HG03442 (cell line): Measurements from ENCODE around the gene ZNF217.
"Not testable (repeated sequence)": the region's sequence is repeated elsewhere in the genome, so short reads cannot be mapped to it uniquely, and the experiment has no call there.

Experiments
- ATAC-seq: cut with Tn5 transposase; IDR thresholded peaks from one replicate; pipeline ENCODE4 v1.9.1; 2021; ENCODE audit warnings: mild to moderate bottlenecking, moderate library complexity; ENCODE audit not compliant: unreplicated experiment

The ZNF217 gene

DNA sequence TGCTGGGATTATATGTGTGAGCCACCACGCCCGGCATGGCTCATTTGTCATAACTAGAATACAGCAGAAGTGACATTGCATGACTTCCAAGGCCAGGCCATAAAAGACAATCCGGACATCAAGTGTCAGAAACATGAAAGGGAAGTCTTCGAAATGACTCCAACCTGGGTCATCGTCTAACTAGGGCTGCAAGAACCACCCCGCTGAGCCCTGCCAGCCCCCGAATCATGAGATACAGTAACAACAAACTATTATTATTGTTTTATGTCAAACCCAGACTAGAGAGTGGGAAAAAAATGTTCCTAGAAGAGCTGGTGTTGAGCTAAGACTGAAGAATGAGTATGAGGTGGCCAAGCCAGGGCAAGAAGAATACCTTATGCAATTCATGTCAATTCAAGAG is 59.6 kb downstream of the ZNF217 start:
- ATAC-seq: no peak

DNA sequence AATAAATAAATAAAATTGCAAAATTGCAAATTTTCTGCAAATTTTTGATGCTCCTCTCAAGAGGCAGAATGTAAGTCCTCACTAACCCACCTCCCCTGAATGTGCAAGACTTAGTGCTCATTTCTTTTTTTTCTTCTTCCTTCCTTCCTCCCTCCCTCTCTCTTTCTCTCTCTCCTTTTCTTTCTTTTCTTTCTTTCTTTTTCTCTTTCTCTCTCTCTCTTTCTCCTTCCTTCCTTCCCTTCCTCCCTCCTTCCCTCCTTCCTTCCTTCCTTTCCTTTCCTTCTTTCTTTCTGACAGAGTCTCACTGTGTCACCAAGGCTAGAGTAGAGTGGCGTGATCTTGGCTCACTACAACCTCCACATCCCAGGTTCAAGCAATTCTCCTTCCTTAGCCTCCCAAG is 60.1 kb downstream of the ZNF217 start:
- no peak for ATAC-seq

DNA sequence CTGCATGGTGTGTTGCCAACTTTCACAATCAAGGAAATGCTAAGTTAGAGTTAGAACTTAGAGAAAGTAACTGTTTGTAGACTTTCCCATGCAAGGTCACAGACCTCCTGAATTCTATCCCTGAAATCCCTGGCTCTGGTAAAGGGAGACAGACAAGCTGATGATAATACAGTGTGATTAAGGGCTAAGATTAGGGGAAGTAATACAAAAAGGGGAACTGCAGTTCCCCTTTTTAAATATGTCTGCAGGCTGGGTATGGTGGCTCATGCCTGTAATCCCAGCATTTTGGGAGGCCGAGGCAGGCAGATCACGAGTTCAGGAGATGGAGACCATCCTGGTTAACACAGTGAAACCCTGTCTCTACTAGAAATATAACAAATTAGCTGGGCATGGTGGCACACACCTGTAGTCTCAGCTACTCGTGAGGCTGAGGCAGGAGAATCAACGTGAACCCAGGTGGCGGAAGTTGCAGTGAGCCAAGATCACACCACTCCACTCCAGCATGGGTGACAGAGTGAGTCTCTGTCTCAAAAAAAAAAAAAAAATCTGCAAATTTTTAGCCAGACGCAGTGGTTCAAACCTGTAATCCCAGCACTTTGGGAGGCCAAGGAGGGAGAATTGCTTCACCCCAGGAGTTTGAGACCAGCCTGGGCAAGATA is 60.9 kb downstream of the ZNF217 start:
- not testable (repeated sequence) for ATAC-seq

DNA sequence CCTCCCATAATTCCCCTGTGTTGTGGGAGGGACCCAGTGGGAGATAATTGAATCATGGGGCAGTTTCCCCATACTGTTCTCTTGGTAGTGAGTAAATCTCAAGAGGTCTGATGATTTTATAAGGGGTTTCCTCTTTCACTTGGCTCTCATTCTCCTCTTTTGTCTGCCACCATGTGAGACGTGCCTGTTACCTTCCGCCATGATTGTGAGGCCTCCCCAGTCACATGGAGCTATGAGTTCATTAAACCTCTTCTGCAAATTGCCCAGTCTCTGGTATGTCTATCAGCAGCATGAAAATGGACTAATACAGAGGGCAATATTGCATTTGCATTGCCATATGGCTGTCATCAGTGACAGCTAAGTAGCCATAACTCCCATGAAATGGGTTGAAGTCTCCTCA is 63.2 kb downstream of the ZNF217 start:
- ATAC-seq: no peak

DNA sequence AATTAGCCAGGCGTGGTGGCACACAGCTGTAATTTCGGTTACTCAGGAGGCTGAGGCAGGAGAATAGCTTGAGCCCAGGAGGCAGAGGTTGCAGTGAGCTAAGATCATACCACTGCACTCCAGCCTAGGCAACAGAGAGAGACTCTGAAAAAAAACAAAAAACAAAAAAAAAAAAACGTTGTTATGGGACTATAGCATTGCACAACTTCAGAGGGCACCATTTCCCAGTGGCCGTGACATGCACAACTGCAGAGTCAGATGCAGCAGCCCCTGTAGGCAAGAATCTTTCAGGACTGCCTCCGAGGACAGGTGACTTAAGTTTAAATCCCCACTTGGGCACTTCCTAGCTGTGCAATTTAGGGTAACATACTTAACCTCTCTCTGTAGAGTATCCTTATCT is 64.0 kb downstream of the ZNF217 start:
- ATAC-seq: no peak

DNA sequence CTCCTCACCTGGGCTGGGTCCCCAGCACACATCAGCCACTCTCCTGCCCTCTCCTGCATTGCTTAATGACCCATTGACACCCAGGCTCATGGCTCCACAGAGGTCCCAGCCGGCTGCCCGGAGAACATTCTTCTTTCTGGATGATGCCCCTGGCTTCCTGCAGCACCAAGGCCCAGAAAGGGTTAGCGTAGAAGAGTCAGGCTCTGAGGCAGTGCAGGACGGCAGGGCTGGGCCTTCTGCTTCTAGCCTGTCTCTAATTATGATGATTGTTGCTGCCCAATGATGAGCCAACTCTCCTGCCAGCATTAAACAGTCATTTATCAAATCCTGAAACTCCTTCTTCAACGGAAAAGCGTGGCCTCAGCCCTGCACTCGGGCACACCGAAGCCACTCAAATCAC is 66.4 kb downstream of the ZNF217 start:
- ATAC-seq: no peak

DNA sequence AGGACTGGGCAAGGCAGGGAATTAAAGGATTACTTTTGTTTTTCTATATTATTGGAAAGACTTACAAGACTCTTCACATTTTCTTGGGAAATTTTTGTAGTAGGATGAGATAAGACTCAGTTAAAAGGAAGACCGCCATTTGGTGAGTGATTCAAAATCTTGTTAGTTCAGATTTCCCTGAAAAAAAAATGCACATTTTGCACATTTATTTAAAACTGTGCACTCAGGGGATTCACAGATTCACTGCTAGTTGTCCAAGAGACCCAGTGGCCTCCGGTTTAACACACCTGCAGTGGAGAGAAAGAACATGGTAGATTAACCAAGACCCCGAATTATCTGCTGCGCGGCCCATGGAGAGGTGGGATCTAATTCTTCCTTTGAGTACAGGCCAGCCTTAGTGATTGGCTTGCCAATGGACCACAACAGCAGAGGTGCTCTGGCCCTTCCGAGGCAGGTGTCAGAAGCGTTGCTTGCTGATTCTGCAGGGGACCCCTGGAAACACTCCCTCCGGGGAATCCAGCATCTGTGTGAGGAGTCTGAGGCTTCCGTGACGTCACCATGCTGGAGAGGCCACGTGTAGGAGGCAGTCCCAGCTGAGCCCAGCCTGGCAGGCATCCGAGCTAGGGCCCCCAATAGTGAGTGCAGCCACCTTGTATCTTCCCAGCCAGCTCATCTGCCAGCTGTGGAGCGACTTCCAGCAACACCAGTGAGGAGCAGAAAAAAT is 68.9 kb downstream of the ZNF217 start:
- no peak for ATAC-seq

DNA sequence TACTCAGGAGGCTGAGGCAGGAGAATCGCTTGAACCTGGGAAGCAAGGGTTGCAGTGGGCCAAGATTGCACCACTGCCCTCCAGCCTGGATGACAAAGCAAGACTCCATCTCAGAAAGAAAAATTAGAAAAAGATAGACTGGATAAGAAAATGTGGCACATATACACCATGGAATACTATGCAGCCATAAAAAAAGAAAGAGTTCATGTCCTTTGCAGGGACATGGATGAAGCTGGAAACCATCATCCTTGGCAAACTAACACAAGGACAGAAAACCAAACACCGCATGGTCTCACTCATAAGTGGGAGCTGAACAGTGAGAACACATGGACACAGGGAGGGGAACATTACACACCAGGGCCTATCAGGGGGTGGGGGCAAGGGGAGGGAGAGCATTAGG is 70.0 kb downstream of the ZNF217 start:
- not testable (repeated sequence) for ATAC-seq

DNA sequence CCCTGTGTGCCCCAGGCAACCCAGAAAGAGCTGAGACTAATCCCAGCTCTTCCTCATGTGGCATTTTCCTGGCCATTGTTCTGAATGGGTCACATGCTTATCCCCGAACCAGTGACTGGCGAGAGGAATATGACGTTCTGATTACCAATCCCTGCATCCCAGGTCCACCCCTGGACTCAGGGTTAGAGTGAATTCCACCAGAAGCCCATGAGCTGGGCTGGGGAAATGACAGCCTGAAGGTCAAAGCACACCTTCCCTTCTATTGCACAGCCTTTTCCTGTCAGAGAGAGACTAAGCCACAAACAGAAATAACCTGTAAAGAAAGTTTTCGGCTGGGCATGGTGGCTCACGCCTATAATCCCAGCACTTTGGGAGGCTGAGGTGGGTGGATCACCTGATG is 70.9 kb downstream of the ZNF217 start:
- no peak for ATAC-seq

DNA sequence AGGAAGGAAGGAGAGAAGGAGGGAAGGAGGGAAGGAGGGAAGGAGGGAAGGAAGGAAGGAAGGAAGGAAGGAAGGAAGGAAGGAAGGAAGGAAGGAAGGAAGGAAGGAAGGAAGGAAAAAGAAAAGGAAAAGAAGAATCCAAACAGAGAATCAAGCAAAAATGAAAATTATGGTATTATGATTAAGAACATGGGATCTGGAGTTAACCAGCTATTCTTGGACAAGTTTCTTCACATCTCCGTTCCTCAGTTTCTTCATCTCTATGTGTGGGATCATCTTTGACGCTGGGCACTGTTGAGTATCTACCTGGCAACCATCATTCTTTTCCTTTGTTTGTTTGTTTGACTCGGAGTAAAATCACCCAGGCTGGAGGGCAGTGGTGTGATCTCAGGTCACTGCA is 71.6 kb downstream of the ZNF217 start:
- ATAC-seq: no peak

DNA sequence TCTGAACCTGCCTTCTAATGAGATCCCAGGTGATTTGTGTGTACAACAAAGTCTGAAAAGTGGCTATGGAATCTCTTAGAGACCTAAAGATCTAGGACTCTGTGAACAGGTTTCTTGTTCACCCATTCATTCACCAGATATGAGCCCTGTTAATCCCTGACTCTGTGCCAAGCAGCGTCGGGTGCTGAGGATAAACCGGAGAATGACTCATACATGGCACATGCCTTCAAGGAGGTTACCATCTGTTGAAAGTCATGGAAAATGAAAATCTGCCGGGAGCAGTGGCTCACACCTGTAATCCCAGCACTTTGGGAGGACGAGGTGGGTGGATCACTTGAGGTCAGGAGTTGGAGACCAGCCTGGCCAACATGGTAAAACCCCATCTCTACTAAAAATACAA is 72.2 kb downstream of the ZNF217 start:
- ATAC-seq: not testable (repeated sequence)

DNA sequence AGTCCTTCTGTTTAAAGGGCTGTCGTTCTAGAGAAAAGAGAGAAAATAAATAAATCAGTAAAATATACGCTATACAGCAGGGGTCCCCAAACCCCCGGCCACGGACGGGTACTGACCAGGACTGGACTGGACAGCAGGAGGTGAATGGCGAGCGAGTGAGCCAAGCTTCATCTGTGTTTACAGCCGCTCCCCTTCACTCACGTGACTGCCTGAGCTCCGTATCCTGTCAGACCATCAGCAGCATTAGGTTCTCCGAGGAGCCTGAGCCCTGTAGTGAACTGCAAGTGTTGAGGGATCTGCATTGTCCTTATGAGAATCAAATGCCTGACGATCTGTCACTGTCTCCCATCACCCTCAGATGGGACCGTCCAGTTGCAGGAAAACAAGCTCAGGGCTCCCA is 76.5 kb downstream of the ZNF217 start:
- no peak for ATAC-seq
